NCI-H526 treated with DMSO at 0.1 percent for 48 hours (cell line): ENCODE results near the gene MEOX1.
A peak's percentile ranks its signal among the peaks of the same experiment; 100 is the strongest.

ENCODE experiments used
- DNase-seq: peaks from one replicate; lab custom pipeline; 2025; lab: John Stamatoyannopoulos, UW

MEOX1 gene

GRCh38 chr17:43679911-43680310 is 18.2 kb upstream of the MEOX1 start:
- no peak for DNase-seq

DNA sequence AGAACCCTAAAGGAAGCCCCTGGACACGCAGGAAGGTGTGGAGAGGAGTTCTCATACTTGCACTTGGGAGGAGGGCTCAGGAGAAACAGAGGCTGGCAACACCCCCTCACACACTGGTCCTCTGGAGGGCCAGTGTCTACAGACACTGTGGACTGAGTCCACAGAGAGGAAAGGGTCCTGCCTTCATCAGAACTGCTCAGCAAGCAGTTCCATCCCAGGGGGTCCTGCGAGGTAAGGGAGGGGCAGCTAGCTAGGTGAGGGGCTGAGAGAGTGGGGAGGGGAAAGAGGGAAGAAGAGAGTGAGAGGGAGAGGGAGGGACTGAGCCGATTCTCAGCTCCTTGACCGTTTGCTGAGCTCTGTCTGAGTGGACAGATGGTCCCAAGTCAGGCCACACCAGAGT is 17.7 kb upstream of the MEOX1 start:
- DNase-seq = no peak

- DNase-seq = no peak
Measured at GRCh38 chr17:43676471-43676870, 14.7 kb upstream of the MEOX1 start.

DNA sequence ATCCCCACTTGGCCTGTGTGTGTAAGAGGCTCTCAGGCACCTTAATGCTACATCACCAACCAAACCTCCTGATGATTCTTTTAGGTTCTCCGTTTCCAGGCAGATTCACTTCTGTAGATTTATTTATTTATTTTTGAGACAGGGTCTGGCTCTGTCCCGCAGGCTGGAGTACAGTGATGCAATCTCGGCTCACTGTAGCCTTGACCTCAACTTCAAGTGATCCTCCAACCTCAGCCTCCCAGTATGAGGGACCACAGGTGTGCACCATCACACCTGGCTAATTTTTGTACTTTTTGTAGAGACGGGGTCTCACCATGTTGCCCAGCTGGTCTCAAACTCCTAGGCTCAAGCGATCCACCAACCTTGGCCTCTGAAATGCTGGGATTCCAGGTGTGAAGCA is 12.7 kb upstream of the MEOX1 start:
- no peak for DNase-seq

DNA sequence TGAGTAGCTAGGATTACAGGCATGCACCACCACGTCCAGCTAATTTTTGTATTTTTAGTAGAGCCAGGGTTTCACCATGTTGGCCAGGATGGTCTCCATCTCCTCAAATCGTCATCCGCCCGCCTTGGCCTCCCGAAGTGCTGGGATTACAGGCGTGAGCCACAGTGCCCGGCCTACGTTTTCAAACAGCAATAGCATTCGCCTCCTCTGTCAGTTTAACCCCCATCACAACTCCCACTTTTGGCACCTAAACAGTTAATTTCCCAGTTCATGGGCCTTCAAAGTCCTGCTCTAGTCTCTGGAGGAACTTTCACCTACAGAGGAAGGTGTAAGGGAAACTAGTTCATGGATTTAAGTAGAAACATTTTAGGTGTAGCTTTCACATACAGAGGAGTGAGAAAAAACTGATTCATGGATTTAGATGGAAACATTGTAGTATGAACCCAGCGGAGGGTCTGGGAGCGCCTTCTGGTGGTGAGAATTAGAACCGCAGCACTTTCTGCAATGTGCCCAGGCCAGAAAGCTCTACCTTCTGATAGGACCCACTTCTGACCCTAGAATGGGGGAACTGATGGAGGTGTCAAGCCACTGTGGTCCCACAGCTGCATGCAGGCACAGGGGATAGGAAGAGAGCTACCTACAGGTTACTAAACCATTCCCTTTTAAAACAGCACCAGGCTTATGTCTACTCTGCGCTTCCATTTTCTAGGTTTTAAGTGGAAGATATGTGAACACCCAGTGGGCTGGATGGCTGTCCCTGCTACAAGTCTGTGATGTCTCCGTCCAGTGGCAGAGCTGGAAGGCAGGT is 12.0 kb upstream of the MEOX1 start:
- peak; percentile 51 for DNase-seq

DNA sequence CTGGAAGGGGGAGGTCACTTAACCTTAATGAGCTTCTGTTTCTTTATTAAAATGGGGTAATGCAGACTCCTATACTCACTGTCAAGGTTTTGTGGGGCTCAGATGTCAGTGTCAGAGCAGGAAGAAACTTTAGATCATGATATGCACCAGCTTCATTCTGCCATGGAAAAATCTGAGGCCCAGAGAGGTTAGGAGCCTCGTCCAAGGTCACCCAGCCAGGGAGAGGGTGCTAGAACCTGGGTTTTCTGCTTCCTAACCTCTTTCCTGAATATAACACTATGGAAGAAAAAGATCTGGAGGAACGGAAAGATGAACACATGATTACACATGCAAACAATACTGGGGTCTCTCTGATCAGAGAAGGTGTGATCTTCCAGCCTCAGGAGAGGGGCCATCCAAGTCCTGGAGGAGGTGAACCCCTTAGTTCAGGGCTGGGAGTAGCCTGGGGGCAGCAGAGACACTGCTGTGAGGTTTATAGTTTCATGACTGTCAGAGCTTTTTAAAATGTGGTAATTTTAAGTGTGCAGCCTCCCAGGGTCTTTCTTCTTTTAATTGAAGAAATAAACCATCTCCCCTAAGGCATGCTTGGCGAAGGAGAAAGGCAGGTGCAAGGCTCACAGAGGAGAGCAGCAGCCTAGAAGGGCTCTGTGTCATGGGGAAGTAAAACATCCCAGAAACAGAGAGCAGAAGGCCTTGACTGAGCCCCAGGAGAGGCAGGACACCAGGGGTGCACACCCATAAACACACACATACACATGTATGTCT is 10.2 kb upstream of the MEOX1 start:
- DNase-seq = no peak

DNA sequence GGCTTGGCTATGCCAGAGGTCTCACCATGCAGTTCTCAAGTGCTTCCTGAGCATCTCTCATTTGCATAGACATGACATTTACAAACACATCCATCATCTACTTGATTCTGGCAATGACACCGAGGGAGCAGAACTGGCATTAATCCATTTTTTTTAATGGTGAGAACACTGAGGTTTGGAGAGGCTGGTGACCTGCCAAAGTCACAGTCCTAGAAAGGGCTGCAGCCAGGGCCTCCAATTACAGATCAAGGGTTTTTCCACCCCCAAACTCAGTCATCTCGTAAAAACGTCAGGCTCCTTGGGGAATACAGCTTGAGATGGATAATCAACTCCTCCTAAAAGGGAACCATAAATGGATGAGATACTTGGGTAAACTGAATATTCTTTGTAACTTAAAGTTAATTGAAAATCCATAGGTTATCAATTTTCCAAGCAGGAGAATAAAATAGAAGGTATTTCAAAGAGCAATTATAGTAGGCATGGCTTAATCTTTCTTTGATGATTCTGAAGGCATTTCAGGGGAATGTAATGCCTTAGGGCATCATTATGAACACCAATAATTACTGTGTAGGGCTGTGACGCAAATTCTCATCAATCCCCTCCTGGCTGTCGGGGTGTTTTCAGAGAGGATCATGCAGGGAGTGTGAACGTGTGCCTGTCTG is 9.4 kb upstream of the MEOX1 start:
- peak; percentile 34 for DNase-seq

- DNase-seq = no peak
Measured at GRCh38 chr17:43670645-43671030, 8.9 kb upstream of the MEOX1 start.

- DNase-seq = peak; percentile 11
Measured at GRCh38 chr17:43669971-43670644, 8.4 kb upstream of the MEOX1 start.

- no peak for DNase-seq
Measured at GRCh38 chr17:43667947-43668348, 6.2 kb upstream of the MEOX1 start.

DNA sequence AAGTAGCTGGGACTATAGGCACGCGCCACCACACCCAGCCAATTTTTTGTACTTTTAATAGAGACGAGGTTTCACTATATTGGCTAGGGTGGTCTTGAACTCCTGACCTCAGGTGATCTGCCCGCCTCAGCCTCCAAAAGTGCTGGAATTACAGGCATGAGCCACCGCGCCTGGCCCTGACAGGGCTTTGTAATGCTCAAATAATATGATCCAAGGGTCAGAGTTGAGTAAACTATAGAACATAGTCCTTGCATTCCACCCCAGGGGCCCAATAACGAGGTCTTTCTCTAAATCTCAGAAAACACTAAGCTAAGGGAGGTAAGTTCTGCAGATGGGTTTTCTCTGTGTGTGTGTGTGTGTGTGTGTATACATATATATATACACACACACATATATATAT is 5.8 kb upstream of the MEOX1 start:
- DNase-seq = no peak

GRCh38 chr17:43665937-43666236 is 4.2 kb upstream of the MEOX1 start:
- no peak for DNase-seq

DNA sequence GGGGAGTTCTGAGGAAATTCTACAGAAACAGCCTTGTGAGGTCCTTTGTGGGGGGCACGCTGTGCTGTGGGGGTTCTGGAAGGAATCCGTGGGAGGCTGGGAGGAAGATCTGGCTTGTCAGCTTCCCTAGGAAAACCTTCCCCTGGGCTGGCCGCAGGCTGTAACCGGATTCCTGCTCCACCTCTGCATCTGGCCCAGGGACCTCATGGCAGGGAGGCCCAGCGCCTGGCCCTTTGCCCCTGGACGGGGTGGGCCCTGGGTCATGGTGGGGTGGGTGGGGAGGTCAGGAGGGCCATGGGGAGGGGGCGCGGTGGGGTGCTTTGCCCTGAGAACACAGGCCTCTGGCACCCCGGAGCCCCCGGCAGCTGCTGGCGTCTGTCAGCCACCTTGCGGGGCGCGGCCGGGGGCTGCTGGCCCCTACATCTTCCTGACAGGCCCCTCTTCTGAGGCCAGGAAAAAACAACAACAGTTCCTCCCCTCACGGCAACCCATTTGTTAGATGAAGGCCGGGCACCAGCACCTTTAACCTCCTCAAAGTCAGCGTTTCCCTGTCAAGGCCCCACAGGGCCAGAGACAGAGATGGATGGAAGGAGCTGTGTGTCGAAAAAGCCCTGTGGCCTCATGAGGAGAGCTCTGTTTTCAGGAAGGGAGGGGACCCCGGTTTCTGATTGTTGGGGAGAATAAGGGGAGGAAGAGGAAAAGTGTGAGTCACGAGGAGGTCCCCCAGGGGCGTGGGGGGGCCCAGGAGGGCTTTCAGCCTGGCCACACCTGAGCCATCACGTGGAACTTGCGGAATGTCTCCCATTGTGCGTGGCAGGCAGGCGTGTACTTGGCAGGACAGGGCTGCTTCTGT is 3.6 kb upstream of the MEOX1 start:
- no peak for DNase-seq

GRCh38 chr17:43664096-43664495 is 2.4 kb upstream of the MEOX1 start:
- no peak for DNase-seq

DNA sequence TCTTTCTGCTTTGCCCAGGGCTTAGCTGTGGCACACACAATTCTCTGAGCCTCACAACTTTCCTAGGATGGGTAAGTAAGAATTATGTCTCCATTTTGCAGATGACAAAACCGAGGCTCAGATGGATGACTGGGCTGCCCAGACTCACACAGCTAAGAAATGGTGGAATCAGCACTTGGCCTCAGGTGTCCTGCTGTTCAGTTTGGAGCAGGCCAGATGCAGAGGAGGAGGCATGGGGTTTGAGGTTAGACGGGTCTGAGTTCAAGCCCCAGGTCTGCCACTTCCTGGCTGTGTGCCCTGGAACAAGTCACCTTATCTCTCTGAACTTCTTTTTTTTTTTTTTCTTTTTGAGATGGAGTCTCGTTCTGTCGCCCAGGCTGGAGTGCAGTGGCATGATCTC is 1.7 kb upstream of the MEOX1 start:
- no peak for DNase-seq

- no peak for DNase-seq
Measured at GRCh38 chr17:43662413-43663141, 855 bp upstream of the MEOX1 start.

- DNase-seq = no peak
Measured at GRCh38 chr17:43660816-43661493, 767 bp downstream of the MEOX1 start.

DNA sequence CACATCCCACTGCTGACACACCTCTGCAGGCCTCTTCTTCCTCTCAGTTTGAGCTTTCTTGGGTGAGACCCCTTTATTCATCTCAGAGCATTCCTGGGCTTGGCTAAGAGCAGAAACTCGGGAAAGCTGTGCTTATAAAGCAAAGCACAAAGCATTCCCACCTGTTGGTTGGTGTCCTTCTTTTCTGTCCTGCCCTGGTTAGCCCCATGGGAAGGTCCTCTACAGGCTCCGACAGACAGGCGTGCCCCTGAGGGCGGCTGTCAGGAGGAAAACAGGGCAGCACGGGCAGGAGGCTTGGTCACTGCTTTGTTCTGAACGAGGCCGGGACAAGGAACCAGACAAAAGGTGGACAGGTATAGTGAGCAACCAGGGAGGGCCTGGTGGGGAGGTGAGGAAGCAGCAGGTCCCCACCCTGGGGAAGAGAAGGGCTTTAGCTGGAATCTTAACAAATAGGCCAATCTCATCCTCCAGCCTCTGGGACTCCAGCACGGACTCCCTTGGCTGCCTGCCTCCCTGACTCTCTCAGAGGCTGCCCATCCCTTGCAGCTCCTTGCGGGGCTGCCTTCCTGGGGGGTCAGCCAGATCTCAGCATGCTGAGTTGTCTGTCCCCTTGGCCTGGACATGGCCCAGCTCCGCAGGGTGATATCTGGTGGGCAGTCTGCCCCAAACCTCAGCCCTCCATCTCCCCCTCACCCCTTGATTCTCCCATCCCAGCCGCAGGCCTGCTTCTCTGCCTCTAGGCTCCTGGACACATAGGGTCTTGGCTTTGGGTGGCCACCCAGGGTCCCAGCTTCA is 1.7 kb downstream of the MEOX1 start:
- DNase-seq = no peak

GRCh38 chr17:43658900-43659299 is 2.8 kb downstream of the MEOX1 start:
- DNase-seq = no peak
